Jurkat, Clone E6-1 (cell line): ENCODE results near the gene VIPR2.

Experiments used
- DNase-seq: peaks from one replicate; pipeline ENCODE4 v3.0.0-alpha.2; 2011; ENCODE audit warnings: low read depth, low spot score
- H3K4me3 ChIP-seq: 2 replicates; pipeline ENCODE4 v1.5.1; 2011; ENCODE audit warnings: mild to moderate bottlenecking, low read length, control low read depth, moderate library complexity

Gene VIPR2

DNA sequence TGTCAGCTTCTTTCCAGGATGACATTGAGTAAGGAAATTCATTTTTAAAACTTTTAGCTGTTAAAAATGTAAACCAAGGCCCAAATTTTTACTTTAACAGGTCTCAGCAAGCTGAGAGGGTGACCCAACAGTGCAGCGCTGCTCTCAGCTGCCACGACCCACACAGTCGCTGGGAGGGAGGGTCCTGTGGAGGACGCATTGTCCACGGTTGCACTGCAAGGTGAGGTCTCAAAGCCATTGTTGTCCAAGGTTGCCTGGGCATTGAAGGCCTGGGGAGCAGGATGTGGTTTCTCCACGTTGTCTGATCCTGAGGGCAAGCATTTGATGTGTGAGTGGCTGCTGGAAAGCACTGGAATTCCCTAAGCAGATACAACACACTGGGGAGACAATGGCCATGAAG is 15.1 kb upstream of the VIPR2 start:
- no peak overlapping the region for H3K4me3 ChIP-seq
- DNase-seq, result no peak

DNA sequence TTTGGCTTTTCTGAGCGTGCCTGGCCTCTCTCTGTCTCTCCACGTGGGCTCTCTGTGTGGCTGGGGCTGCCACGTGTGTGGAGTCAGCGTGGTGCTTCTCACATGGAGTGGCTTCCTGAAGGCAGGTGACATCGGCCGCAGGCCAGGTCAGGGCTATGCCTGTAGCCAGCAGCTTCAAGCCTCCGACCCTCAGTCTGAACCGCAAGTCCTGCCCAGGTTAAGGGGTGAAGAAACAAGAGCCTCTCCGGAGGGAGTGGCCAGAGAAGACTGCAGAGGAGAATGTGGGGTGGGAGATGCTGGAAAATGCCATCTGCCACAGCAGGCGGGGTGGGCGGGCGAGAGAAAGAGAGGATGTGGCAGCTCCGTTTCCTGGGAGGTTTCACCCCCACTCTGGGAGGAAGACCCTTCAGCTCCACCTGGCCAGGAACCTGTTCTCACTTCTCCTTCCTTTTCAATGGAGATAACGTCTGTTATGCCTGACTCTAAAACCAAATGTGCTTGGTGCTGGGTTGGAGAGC is 14.3 kb upstream of the VIPR2 start:
- no peak overlapping the region for H3K4me3 ChIP-seq
- DNase-seq, result peak; percentile 56

DNA sequence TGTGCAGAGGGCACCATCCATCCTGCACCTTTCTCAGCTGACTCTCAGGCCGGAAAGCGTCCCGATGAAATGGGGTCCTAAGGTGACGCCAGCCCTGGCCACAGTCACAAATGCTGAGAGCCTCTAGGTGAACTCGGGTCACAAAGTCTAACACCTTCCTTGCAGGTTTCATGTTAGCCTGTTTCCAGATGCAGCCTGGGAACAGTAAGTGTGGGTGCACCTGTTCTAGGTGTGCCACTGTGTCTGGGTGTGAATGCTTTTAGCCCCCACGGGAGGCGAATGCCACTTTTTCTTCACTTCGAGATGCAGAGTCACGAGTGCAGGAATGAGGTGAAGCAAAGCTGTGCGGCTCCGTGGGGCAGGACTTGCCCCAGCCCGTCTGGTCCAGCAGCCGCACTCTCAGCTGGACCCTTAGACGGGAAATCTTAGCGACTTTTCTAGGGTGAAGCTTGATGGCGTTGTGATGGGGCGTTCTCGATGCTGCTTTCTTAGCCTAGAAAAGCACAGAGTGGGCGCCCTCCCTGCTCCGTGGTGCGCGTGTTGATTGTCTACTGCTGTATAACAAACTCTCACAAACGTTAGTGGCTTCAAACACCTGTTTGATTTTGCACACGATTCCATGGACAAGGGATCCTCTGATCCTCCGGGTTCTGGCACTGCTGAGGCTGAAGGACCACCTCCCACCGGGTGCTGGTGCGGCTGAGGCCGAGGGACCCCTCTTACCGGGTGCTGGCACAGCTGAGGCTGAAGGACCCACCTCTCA is 13.6 kb upstream of the VIPR2 start:
- no peak for DNase-seq

DNA sequence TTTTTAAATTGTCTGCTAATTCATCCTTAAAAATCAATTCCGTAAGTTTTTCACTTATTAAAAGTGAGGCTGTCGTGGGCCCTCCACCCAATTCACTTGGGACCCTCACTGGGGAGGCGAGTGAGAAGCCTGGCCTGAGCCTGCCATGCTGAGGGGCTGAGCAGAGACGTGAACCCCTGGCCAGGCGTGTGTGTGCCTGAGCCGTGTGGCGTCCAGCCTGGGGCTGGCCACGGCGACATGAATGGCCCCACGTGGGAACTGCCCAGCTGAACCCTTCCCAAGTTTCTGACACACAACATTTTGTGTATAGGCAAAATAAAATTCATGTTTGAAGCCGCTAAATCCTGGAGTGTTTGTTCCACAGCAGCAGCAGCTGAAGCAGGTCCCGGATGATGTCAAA is 13.0 kb upstream of the VIPR2 start:
- no peak overlapping the region for H3K4me3 ChIP-seq
- no peak for DNase-seq

More for the DNA sequence above, 13.6 kb upstream of the VIPR2 start:
- no peak overlapping the region for H3K4me3 ChIP-seq

DNA sequence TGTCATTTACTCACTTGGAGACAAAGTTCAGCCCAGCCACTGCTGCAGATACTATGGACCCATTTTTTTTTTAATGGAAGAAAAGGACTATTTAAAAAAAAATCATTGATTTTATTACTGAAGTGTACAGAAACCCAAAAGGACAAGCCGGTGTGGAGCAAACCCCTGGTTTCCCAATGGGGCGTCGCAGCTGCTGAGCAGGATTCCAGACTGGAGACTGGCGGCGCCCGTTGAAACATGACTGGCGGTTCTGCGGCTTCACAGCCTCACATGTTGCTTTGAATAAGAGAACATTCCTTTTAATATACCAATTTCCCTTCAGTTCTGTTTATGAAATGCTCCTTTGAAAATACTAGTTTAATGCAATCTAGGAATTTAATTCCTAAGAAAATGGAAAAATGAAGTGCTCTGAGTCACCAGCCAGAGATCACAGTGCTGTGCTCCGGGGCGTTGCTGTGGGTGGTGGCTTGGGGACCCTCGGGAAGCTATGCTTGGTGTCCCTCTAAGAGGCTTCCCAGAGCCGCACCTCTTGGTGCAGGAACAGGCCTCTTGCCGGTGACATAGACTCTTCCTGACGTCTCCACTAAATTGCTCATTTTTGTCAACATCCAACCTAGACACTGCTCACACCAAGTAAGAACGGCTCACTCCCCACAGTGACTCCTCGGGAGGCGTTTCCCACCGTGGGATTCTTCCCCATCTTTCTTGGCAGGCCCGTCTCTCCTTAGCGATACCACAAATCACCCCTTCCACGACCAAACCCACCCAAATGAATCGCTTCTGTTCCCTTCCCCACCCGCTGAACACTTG is 12.0 kb upstream of the VIPR2 start:
- no peak overlapping the region for H3K4me3 ChIP-seq
- DNase-seq, result no peak

DNA sequence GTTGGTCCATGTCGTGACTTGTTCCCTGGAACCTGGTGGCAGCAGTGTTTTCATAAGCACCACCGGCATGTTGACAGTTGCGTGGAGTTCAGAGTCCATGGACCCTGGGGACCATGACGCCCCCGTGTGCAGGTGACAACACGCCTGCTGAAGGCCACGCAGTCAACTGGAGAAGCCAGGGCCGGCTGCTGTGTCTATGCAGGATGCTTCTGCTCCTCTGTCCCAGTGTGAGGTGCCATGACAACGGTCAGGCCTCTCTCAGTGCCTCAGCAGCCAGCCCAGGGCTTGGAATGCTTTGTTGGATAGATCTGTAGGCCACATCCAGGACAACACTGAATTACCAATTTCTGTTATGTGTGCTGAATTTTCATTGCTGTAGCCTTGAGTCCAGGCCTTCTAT is 10.7 kb upstream of the VIPR2 start:
- H3K4me3 ChIP-seq, result no peak overlapping the region
- DNase-seq, result no peak

DNA sequence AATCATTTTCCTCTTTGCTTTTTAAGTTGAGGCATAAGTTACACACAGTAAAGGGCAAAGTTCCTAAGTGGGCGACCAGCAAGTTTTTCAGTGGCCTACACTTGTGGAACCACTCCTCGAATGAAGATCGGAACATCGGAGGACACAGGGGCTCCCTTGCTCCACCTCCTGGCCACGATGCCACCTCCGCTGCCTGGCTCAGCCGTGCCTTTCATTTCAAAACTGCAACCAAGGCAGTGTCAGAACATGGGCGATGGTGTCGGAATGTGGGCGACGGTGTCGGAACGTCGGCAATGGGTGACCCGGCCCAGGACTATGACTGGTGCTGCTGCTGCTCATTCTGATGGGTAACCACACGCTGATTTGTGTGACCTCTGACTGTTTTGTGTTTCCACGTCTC is 9.6 kb upstream of the VIPR2 start:
- DNase-seq, result no peak

DNA sequence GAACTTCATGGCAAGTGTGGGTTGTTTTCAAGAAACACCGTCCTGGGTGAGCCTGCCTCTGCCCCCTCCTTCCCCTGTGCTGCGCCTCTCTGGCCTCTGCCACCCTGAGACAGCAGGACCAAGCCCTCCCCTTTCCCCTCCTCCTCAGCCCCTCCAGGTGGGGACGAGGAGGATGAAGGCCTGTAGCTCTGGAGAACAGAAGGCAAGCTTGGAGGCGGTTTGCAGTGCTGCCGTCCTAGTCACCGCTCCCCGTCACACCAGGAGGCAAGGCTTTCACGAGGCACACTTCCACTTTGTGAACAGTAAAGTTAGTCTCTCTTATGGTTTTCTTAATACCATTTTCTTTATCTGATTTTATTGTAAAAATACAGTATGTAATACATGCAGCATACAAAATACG is 8.8 kb upstream of the VIPR2 start:
- DNase-seq, result no peak
- no peak overlapping the region for H3K4me3 ChIP-seq

More for the DNA sequence above, 9.6 kb upstream of the VIPR2 start:
- H3K4me3 ChIP-seq, result no peak overlapping the region

DNA sequence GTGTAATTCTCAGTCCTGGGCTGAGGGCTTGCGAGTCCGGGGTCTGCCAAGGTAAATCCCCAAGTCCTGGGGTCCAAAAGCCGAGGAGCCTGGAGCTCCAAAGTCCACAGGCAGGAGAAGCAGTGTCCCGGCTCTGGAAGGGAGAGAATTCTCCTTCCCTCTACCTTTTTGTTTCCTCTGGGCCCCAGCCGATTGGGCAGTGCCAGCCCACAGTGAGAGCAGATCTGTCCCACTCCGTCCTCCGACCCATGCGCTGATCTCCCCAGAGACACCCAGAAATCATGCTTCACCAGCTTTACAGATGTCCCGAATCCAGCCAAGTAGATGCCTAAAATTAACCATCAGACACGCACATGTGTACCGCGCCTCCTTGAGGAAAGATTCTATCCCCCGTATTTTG is 8.1 kb upstream of the VIPR2 start:
- DNase-seq, result no peak
- no peak overlapping the region for H3K4me3 ChIP-seq

DNA sequence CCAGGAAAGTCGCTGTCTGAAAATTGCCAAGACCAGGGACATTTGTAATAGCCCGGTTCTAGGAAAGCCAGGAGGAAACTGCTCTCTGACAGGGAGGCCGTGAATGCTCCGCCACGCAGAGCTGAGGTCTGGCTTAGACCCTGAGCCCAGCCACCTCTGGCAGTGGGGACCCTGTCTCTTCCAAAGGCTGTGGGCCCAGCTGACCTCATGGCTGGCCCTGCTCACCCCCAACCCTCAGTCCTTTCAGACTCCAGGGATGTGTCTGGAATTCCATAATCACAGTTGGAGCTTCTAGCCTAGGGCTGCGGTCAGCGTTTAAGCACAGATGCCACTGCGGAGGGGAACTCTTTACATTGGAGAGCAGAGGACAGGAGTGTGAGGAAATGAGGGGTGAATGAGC is 6.6 kb upstream of the VIPR2 start:
- no peak overlapping the region for H3K4me3 ChIP-seq
- no peak for DNase-seq

DNA sequence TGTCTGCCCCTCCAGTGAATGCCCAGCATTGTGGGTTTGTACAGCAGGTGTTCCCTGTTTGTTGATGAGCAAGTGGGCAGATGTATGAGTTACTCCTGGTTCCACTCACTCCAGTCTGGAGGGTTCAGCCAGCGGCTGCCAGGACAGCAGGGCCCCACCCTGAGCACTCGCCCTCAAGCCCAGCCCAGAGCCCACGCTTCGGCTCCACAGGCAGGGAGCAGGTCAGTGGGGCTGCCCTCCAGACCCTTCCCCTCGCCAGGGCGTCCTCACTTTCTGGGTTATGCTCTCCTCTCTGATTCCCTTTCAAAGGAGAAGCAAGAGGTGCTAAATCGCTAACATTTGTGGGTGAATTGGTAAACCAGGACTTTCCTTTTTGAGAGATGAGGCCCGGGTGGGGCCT is 4.8 kb upstream of the VIPR2 start:
- H3K4me3 ChIP-seq, result no peak overlapping the region
- DNase-seq, result no peak

DNA sequence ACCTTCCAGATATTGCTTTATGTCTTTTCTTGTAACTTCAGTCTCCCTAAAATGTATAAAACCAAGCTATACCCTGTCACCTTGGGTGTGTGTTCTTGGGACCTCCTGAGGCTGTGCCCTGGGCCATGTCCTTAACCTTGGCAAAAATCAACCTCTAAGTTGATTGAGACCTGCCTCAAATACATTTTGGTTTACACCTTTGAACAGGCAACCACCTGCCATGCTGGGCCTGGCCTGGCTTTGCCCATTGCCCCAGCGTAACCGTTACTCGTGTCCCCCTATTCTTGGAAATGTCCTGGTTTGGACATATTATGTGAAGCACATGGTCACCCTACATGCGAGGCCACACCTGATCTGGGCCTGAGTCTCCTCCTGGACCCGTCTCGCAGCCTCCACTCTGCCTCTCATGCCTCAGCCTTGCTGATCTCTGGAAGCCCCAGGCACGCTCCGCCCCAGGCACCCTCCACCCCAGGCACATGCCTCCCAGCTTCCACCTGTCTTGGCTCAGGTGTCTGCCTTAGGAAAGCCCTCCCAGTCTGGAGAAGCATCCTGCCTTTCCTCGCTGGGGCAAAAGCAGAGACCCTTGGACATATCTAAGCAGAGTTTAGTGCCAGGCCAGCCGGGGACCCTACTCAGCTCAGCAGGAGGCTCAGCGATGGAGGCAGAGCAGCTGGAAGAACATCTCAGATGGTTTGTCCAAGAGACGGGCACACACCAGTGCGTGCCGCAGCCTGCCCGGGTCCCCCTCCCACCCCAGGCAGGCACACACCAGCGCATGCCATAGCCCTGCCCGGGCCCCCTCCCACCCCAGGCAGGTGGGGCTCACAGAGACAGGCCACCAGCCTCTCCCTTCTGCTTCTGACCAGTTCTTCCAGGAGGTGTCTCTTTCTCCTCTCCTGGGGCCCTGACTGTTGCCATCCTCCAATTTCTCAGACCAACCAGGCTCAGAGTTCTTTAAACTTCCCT is 4.0 kb upstream of the VIPR2 start:
- no peak overlapping the region for H3K4me3 ChIP-seq
- DNase-seq, result no peak

DNA sequence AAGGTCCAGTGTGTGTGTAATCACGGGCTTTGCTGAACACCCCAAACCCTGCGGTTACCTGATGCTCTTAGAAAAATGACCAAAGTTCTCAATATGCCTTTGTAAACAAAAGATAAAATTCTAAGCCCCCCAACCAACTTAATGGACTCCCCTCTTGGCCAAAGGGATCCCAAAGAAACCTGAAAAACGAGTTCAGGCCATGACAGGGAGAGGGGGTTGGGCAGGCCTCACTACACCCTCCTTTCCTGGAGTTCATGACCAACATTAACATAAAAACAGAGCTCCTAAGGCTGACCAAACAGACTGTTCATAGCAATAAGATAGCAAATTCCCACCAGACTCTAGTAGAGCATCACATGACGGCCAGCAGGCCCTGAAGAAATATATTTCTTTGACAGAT is 3.0 kb upstream of the VIPR2 start:
- no peak for DNase-seq
- no peak overlapping the region for H3K4me3 ChIP-seq

DNA sequence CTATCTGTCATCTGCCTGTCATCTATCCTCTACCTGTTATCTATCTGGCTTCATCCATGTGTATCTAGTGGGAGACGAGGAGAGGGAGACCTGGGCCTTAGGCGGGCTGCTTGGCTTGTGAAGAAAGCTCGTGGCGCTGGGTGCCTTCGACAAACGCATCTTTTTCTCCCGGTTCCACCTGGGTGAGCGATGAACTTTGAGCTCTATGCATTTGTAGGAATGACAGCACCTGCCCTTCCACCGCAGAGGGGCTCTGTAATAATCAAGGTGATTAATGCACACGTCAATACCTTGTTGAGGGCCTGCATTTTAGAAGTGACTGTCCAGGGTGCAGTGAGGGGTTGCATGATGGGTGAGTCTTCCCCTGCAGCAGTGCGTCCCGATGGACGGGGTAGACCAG is 2.6 kb upstream of the VIPR2 start:
- no peak for DNase-seq
- no peak overlapping the region for H3K4me3 ChIP-seq

DNA sequence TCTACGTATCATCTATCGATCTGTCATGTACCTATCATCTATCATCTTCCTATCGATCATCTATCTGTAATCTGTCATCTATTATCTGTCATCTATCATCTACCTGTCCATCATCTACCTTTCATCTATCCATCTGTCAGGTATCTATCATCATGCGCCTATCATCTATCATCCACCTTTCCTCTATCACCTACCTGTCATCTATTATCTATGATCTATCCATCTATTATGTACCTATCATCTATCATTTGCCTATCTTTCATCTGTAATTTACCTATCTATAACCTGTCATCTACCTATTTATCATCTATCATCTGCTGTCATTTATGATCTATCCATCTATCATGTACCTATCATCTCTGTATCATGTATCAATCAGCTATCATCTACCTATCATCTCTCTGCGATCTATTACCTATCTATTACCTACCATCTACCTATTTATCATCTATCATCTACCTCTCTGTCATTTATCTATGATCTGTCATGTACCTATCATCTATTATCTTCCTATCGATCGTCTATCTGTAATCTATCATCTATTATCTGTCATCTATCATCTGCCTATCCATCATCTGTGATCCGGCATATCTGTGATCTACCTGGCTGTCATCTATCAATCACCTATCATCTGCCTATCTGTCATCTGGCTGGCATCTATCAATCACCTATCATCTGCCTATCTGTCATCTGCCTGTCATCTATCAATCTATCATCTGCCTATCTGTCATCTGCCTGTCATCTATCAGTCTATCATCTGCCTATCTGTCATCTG is 1.6 kb upstream of the VIPR2 start:
- DNase-seq, result no peak
- no peak overlapping the region for H3K4me3 ChIP-seq

DNA sequence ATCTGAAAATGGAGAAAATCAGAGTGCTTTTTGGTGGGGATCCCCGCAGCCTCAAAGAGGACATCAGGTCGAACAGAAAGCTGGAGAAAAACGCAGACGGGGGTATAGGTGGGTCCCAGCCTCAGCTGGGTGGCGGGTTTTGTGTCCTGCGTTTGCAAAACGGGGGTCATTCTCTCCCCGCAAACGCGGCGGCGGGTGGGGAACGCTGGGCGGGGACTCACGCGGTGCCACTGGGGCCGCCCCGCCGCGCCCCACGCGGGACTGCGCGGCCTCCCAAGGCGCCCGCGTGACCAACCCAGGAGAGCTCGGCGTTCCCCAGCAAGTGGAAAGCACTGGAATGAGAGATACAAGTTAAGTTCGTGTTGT is 806 bp upstream of the VIPR2 start:
- no peak for DNase-seq
- peak overlapping the region; percentile 38 for H3K4me3 ChIP-seq

DNA sequence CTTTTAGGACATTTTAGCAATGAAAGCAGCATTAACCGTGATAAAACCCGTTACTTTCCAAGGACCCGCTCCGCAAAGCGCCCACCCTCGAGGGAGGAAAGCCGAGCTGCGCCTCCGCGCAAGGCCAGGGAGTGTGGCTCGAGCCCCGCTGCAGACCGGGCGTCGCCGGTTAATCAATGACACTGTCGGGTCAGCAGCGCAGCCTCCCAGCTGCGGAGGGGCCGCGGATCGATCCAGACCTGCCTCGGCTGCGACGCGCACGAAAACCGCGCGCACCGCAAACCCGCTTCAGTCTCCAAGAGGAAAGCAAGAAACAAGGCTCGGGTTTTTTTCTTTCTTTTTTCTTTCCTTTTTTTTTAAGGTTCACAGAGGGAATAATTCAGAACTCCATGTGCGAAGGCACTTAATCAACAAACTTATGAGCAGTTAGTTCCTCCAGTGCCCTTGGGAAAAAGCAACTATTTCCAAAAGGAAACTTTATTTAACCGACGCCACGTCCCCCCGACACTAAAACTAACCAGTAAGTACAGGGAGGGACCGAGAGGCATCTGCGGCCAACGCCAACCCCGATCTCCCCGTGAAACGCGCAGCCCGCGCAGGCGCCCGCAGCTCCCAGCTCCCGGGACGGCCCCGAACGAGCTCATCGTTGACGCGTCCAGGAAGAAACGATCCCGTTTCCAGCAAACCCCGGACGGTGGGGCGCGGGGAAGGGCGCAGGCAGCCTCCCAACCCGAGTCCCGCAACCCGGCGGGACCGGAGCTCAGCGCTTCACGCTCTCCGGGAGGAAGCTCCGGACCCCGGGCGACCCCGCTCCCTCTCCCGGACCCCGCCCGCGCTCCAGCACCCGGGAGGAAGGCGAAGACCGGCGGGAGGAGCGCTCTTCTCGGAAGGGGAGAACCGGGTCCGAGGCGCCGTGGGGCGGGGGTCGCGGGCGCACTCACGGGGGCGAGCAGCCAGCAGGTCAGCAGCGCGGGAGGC is 598 bp downstream of the VIPR2 start:
- no peak for DNase-seq
- H3K4me3 ChIP-seq, result peak overlapping the region; percentile 58

DNA sequence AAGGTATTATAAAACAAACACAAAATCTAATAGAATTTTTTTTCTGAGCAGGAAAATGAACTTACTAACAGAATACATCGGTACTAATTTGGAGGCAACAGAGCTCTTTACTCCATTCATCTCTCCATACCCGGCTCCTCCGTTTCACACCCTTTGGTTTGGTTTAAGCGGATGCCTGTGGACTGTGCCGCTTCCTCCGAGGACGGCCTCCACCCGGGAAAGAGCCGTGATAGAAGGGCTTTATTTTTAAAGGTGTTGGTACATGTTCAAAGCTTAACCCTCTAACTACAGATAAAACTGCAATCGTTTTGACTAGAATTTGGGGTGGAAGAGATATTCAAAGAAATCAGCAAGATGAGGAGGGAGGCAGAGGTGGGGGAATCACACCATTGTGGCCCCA is 1.9 kb downstream of the VIPR2 start:
- DNase-seq, result no peak
- no peak overlapping the region for H3K4me3 ChIP-seq
